ENCODE results near the gene CD1B.

DNA sequence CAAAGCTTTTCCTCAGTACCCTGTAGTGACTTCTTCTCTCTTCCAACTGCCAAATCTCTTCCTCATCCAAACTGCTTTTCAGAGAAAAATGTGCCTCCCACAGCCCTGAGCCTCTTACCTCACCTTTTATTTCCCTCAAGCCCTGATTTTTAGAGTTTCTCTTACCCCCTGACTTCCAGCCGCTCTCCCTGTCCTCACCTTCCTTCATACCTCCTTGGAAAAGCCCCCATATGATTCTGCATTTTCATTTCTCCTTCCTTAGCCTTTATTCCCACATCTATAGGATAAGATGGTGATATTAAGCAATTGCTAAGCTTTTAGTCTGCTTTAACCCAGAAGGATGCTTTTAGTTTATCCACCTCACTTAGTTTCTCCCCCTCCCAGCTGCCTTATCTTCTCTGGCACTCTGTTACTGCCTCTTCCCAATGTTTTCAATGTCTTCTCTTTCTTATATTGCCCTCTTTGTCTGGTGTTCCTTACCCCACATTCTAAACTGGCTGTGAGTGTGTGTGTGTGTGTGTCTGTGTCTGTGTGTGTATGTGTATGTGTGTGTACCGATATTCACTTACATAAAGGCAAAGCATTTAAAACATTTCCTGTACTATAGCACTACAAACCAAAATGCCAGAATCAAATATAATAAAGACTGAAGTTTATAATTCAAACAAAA lies at the start of gene CD1B:
- no peak for TF ChIP-seq CTCF (IDR thresholded peaks at IDR 0.05; ENCODE audit: insufficient read depth, low read depth, low read length)
- TF ChIP-seq EZH2 (IDR thresholded peaks at IDR 0.05; ENCODE audit: insufficient read depth, low read length): no peak
